Gastrocnemius medialis (tissue), 4 donors: Measurements from ENCODE around the gene PTPRM.

Source experiments
- POLR2A ChIP-seq, 2 donors: fragments of 450-650 bp; IDR thresholded peaks; one replicate each; pipeline ENCODE4 v1.6.1; 2017; ENCODE audit warnings: antibody characterized with exemption in 2 of 2, mild to moderate bottlenecking in 2 of 2, moderate library complexity in 2 of 2
- TF ChIP-seq, protein P1 (sequence below), 5 experiments: fragments of 450-650 bp in 3 of 5; fragments of 200-600 bp in 2 of 5; sonication (generic) in 2 of 5; IDR thresholded peaks in 4 of 5; conservative IDR thresholded peaks in 1 of 5; 1 replicate in 4 of 5; 2 replicates in 1 of 5; pipeline ENCODE4 v1.5.1; 2016 to 2019; ENCODE audit warnings: antibody characterized with exemption in 5 of 5, mild to moderate bottlenecking in 3 of 5, moderate library complexity in 3 of 5

- TF ChIP-seq POLR2A (IDR thresholded peaks at IDR 0.05): no peak
- TF ChIP-seq, protein P1, sequence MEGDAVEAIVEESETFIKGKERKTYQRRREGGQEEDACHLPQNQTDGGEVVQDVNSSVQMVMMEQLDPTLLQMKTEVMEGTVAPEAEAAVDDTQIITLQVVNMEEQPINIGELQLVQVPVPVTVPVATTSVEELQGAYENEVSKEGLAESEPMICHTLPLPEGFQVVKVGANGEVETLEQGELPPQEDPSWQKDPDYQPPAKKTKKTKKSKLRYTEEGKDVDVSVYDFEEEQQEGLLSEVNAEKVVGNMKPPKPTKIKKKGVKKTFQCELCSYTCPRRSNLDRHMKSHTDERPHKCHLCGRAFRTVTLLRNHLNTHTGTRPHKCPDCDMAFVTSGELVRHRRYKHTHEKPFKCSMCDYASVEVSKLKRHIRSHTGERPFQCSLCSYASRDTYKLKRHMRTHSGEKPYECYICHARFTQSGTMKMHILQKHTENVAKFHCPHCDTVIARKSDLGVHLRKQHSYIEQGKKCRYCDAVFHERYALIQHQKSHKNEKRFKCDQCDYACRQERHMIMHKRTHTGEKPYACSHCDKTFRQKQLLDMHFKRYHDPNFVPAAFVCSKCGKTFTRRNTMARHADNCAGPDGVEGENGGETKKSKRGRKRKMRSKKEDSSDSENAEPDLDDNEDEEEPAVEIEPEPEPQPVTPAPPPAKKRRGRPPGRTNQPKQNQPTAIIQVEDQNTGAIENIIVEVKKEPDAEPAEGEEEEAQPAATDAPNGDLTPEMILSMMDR (IDR thresholded peaks at IDR 0.05 in 4 of 5, conservative IDR thresholded peaks at IDR 0.05 in 1 of 5): no peak
These were observed 472.9 kb downstream of the PTPRM start for GRCh38 chr18:8040021-8040420.
